Measurements from ENCODE around the gene SLC25A47.
"Not testable (repeated sequence)": the region's sequence is repeated elsewhere in the genome, so short reads cannot be mapped to it uniquely, and the experiment has no call there.

The SLC25A47 gene

GRCh38 chr14:100323121-100323941, at the start of gene SLC25A47:
Gene SLC25A47 (plus strand): TSS chr14:100323339. CDS start chr14:100323415, 76 bp downstream.
- no peak for DNase-seq

DNA sequence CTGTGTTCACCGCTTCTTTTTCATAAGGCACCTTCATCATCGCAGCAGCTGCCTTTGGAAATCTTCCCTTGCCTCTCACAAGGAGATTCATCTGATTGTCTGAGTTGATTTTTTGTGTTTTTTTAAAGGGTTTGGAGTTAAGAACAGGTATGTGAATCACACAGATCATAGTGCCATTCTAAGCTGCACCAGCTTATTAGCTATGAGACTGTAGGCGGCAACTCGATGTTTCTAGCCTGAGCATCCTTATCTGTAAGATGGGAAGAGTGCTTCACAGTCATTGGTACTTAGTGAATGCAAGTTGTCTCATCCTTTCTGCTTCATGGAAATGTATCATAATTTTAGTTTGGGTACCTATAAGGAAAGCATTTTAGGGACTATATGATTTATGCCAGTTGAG, 48.9 kb upstream of the SLC25A47 start:
- no peak for DNase-seq

DNA sequence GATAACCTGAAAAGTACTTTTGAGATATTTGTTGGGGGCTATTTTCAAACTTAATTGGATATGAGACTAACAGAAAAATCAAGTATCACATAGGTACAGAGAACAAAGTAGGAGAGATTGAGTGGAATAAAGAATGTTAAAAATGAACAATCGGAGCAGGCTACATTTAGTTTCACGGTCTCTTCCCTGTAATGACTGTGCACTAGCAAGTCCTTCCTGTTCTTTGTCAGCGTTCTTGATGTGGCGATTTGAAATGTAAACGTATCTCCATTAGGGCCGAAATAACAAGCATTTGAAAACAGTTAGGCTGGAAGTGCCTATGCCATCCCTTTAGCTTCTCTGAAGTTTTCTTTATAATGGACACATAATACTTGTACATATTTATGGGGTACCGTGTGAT, 47.9 kb upstream of the SLC25A47 start:
- no peak for DNase-seq

- no peak for DNase-seq
These were observed 44.4 kb upstream of the SLC25A47 start for GRCh38 chr14:100278702-100279101.

- DNase-seq: no peak
These were observed 44.0 kb upstream of the SLC25A47 start for GRCh38 chr14:100279133-100279532.

- DNase-seq: no peak
These were observed 43.6 kb upstream of the SLC25A47 start for GRCh38 chr14:100279563-100279962.

DNA sequence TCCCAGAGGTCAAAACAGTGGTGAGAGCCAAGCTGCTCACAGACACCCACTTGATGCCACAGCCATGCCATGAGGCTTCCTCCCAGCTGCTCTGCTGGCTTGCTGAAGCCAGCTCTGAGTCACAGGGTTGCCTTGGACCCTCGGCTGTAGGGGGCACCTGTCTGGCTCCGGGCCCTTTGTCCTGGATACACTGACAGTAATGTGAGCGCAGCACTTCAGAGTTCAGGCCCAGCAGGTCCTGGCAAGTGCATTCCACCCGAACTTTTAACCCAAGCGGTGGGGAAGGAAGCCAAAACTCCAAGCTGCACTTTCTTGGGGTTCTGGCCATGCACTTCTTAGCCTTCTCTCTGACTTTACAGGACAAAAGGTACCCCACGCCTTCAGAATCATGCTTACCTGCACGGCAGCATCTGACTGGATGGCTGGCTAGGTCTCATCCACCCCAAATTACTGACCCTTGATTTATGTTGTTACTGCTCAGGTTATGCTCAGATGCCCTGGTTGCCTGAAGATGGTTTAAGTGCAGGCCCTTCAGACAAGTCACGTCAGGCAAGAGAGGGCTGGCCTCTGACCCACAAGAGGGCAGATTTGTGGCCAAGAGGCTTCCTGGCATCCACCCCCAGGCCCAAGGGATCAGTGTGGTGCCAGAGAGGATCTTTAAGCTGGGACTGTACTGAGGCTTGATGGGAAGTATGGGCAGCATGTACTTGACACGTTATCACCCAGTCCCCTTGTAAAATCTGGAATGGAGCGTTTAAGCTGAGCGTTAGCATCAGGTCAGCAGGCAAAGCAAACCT, 41.7 kb upstream of the SLC25A47 start:
- DNase-seq: no peak

DNA sequence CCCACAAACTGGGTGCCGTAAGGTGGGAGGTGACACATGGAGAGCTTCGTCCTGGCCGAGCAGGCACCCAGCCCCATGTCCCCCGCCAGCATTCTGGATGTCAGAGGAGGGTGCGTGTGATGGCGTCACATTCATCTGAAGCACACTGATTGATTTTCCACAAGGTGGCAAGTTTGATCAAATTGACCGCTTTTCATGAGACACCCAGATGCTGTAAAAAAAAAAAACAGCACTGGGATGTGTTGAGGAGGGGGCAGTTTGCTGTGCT, 41.1 kb upstream of the SLC25A47 start:
- DNase-seq: no peak

GRCh38 chr14:100282766-100283419, 40.2 kb upstream of the SLC25A47 start:
- DNase-seq: no peak

DNA sequence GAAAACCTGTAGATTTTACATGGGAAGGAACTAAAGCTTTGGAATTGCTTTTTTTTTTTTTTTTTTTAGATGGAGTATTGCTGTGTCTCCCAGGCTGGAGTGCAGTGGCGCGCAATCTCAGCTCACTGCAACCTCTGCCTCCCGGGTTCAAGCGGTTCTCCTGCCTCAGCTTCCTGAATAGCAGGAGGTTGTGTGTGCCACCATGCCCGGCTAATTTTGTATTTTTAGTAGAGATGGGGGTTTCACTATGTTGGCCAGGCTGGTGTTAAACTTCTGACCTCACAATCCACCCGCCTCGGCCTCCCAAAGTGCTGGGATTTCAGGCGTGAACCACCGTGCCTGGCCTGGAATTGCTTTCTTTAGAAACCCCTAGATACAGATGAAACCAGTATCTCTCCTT, 39.7 kb upstream of the SLC25A47 start:
- DNase-seq: not testable (repeated sequence)

GRCh38 chr14:100283984-100284881, 38.9 kb upstream of the SLC25A47 start:
- no peak for DNase-seq

GRCh38 chr14:100285021-100285912, 37.9 kb upstream of the SLC25A47 start:
- DNase-seq: peak; percentile 74

- DNase-seq: no peak
These were observed 37.2 kb upstream of the SLC25A47 start for GRCh38 chr14:100285913-100286400.

GRCh38 chr14:100286484-100287191, 36.5 kb upstream of the SLC25A47 start:
- DNase-seq: no peak

DNA sequence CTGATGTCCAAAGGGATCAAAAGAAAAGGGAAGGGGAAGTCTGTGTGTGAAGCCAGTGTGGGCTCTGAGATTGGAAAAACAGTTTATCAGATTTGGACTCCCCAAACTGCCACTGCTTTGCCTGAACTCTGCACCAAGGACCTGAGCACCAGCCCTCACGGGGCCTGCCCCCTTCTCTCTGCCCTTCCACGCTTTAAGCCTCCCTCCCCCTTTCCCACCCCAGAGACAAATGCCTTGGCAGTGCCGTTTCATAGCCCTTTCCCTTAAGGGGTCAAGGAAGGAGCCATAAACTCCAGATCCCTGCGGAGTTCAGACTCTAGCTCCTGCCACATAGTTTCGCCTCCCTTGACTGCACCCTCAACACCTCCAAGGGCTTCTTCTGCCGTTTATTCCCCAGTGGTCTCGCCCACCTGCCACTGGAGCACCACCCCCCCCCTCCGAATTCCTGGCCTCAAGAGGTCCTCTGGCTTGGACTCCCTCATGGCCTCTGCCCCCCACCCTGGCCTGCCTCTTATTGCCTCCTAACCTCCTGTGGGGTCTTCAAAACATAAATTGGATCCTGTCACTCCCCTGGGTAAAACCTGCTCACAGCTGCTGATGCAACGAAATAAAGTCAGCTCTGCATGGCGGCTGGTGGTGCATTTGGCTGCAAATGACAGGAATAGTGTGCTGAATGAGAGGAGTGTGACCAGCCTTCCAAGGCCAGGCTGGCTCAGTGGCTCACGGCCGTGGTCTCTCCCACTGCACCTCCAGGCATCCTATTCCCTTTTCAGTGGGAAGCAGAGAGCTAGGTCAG, 35.7 kb upstream of the SLC25A47 start:
- no peak for DNase-seq

GRCh38 chr14:100287998-100288295, 35.2 kb upstream of the SLC25A47 start:
- not testable (repeated sequence) for DNase-seq

DNA sequence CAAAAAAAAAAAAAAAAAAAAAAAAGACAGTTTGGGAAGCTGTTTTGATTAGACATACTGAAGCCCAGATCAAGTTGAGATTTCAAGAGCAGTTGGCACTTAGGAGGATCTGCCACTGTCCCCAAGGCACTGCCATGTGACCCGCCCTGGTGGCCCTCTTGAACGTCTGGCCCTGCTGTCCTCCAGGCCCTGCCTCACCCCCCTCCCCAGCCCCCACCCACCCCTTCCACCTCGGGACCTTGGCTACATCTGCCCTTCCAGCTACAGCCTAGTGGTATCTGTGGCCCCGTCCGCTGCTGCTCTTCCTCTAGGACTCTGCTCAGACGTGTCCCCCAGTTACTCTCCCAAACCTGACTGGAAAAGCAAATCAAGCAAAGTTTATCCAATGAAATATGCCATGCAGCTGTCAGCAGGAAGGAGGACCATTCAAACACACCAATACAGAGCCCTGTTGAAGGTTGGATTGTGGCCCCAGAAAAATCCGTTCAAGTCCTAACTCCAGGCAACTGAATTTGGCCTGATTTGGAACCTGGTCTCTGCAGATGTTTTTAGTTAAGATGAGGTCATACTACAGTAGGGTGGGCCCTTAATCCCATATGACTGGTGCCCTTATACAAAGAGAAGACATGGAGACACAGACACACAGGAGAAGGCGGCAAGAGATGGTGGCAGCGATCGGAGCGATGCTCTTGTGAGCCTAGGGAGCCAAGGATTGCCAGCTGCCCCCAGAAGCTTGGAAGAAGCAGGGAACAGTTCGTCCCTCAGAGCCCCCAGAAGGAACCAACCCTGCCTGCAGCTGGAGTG, 34.6 kb upstream of the SLC25A47 start:
- DNase-seq: no peak

DNA sequence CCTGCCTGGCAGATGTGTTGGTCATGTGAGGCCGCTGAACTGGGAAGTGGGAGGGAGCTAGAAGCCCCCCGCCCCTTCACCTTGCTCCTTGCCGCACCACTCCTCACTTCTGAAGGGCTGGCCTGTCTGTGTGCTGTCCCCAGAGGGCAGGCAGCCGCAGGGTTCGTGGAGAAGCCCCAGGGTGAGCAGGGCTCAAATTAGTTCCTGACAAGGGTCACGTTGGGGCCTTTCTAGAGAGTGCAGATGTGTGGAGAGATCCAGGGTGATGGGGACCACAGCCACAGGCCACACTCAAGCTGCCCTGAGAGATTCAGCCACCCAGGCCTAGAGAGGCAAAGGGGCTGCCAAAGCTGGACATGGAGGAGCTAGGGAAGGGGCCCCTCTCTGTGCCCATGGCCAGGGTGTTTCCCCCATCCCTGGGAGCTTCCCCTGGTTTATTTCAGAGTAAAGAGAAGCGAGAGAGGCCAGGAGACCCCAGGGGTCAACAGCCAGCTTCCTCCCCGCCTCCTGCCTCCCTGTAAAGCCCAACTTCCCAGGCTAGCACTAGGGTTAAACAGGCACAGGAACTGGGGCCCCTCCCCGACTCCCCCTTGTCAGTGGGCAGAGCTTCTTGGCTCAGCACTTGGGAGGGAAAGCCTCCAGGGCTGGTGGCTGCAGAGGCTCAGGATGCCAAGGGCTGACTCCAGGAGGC, 33.1 kb upstream of the SLC25A47 start:
- DNase-seq: no peak

Data from COR-L47 (cell line).